Pancreas (tissue), 10 donors: ENCODE data around the gene DNAH8. TPM values are rescaled to one million over a fixed set of nuclear protein-coding genes. Genes with fewer than 3 reads are reported as not detected.
"Not testable (repeated sequence)": the region's sequence is repeated elsewhere in the genome, so short reads cannot be mapped to it uniquely, and the experiment has no call there.

Experiments
- ATAC-seq, 4 donors: fragments of 200-7000 bp; cut with Tn5 transposase; one replicate each; pipeline versions ENCODE4 v1.8.0 to v1.9.1; 2020; ENCODE audit warnings: mild to moderate bottlenecking in 4 of 4, moderate library complexity in 4 of 4
- DNase-seq, 6 donors: peaks; one replicate each; pipeline ENCODE4 v3.0.0-alpha.2; 2020
- FAIRE-seq: peaks from 2 replicates; lab custom pipeline; 2012; peaks lifted over from hg19 to GRCh38; lab: Jason Lieb, UNC
- H3K27ac ChIP-seq, 4 donors: fragments of 200-600 bp; sonication (generic); 1 replicate in 3 of 4; 2 replicates in 1 of 4; pipeline versions ENCODE4 v1.5.0 to v1.8.0; 2020
- H3K27me3 ChIP-seq, 4 donors: fragments of 200-600 bp; one replicate each; pipeline ENCODE4 v1.8.0; 2021
- H3K36me3 ChIP-seq, 3 donors: fragments of 200-600 bp; sonication (generic) in 1 of 3; one replicate each; pipeline versions ENCODE4 v1.5.0 to v1.8.0; 2020 to 2021
- H3K4me1 ChIP-seq, 3 donors: fragments of 200-600 bp; one replicate each; pipeline ENCODE4 v1.8.0; 2021
- H3K4me3 ChIP-seq, 4 donors: fragments of 200-600 bp; sonication (generic) in 2 of 4; one replicate each; pipeline versions ENCODE4 v1.5.0 to v1.8.0; 2020 to 2021
- H3K9me3 ChIP-seq, 4 donors: fragments of 200-600 bp; one replicate each; pipeline ENCODE4 v1.8.0; 2021
- WGBS, 2 donors: extraction: QIAGEN DNeasy Blood & Tissue Kit; methylation state at CpG; one replicate each; pipeline ENCODE4 v1.1.7; 2013; 5-methylcytosine and 5-hydroxymethylcytosine counted together
- intact Hi-C, 3 donors: fragments of 100-400 bp; cut with DNase I; formaldehyde crosslinking; loops; one replicate each; pipeline versions ENCODE4 v1.11.1 to v1.14.2; 2022
- polyA plus RNA-seq, 2 donors: library from polyadenylated mRNA; stranded (reverse); fragments of 200-250 nt; gene quantifications; one replicate each; pipeline ENCODE4 v1.2.3, GENCODE V29; 2013
- total RNA-seq, 6 donors: library from RNA; stranded (reverse); fragmentation: NEBNext Ultra II Directional in 4 of 6; extraction: Animal tissue kit (Norgen Biotek cat#: 25700) in 4 of 6; gene quantifications; one replicate each; pipeline versions ENCODE4 v1.2.1 to v1.2.4, GENCODE V29; 2021 to 2023
- TF ChIP-seq, protein P1 (sequence below), 4 donors: fragments of 200-600 bp; sonication (generic) in 3 of 4; IDR thresholded peaks; one replicate each; pipeline versions ENCODE4 v1.5.0 to v1.8.0; 2021; ENCODE audit warnings: antibody characterized with exemption in 4 of 4
- donor health status: healthy with polysubstance abuse.
- donor health status: DM: no; HTN: no; CAD: no; lungs with moderate emphysema.
- donor health status: DM: no; HTN: no; CAD: no.
- donor health status: control.
- donor health status: control.
- donor health status: Bipolar disorder and iron deficiency.
- donor health status: DM: yes; HTN: yes; CAD: no.
- donor health status: DM: no; HTN: no; CAD: no.
- donor health status: DM: no; HTN: no; CAD: no.
- donor health status: DM: yes; HTN: yes; CAD: no.

The DNAH8 gene
- total and polyA plus RNA-seq, 8 donors, result not detected

DNA sequence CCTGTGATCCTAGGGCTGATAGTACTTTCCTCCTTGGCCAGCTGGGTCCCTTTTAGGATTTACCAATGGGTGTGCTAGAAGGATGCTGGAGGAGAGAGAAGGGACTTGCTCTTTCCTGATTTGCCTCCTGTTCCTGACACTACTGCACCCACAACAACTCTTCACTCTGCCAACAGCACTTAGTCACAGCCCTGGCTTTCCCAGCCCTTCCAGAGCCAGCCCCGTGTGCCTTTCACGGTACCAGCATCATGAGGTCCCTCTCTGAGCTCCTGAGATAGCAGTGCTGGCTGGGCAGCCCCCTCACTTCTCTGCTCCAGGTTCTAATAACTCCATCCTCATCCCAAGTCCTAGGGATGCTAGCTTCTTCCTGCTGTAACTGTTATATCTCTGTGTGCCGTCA is 80.9 kb downstream of the DNAH8 start:
- intact Hi-C loops, result no loop called here
- peak in 3 of 4 donors; percentile 13 to 32 (median 21) for ATAC-seq
- H3K36me3 ChIP-seq, result no peaks in the 10 kb centered on the region
- no peaks in the 10 kb centered on the region for H3K9me3 ChIP-seq
- H3K4me1 ChIP-seq, result no peaks in the 10 kb centered on the region
- no peak for FAIRE-seq
- TF ChIP-seq, protein P1, sequence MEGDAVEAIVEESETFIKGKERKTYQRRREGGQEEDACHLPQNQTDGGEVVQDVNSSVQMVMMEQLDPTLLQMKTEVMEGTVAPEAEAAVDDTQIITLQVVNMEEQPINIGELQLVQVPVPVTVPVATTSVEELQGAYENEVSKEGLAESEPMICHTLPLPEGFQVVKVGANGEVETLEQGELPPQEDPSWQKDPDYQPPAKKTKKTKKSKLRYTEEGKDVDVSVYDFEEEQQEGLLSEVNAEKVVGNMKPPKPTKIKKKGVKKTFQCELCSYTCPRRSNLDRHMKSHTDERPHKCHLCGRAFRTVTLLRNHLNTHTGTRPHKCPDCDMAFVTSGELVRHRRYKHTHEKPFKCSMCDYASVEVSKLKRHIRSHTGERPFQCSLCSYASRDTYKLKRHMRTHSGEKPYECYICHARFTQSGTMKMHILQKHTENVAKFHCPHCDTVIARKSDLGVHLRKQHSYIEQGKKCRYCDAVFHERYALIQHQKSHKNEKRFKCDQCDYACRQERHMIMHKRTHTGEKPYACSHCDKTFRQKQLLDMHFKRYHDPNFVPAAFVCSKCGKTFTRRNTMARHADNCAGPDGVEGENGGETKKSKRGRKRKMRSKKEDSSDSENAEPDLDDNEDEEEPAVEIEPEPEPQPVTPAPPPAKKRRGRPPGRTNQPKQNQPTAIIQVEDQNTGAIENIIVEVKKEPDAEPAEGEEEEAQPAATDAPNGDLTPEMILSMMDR (IDR thresholded peaks at IDR 0.05), result no peak
- no peak overlapping the region for H3K27ac ChIP-seq
- no peaks in the 10 kb centered on the region for H3K27me3 ChIP-seq
- DNase-seq, result no peak
- WGBS, 2 donors, result 49 to 58% methylated on average over 3 of the region's 3 CpGs
- no peak overlapping the region for H3K4me3 ChIP-seq

DNA sequence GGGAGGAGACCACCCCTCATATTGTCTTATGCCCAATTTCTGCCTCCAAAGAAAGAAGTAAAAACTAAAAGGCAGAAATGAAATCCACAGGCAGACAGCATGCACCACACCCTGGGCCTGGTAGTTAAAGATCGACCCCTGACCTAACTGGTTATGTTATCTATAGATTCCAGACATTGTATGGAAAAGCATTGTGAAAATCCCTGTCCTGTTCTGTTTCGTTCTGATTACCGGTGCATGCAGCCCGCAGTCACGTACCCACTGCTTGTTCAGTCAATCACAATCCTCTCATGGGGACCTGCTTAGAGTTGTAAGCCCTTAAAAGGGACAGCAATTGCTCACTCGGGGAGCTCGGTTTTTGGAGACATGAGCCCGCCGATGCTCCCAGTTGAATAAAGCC is 81.3 kb downstream of the DNAH8 start:
- H3K27me3 ChIP-seq, H3K36me3 ChIP-seq, DNase-seq, H3K9me3 ChIP-seq, FAIRE-seq, H3K4me3 ChIP-seq, intact Hi-C loops, H3K4me1 ChIP-seq: not testable (repeated sequence)
- peak overlapping the region in 1 of 4 donors; percentile 43 for H3K27ac ChIP-seq
- WGBS, 2 donors, result 35 to 44% methylated on average over 9 of the region's 9 CpGs
- ATAC-seq, result peak; percentile 17 to 61 (median 32)

DNA sequence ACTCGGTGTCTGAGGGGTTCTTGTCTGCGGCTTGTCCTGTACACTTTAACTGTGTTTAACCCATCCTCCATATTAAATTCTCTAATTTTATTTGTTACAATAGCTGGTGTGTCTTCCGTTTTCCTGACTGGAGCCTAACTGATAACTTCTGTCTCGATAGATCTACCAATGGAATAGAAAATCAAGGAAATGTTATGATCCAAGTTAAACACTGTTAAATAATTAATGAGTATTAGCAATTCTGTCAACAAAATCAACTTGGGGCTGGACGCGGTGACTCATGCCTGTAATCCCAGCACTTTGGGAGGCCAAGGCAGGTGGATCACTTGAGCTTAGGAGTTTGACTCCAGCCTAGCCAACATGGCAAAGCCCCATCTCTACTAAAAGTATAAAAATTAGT is 81.7 kb downstream of the DNAH8 start:
- DNase-seq, result no peak
- ATAC-seq, result peak; percentile 63 to 79 (median 72)
- TF ChIP-seq, protein P1 (IDR thresholded peaks at IDR 0.05), result no peak
- H3K27me3 ChIP-seq, result no peaks in the 10 kb centered on the region
- intact Hi-C loops, result no loop called here
- WGBS, 2 donors, result 28 to 33% methylated on average over 6 of the region's 6 CpGs
- no peak for FAIRE-seq
- peak overlapping the region in 3 of 4 donors; percentile 28 to 48 (median 43) for H3K27ac ChIP-seq
- H3K9me3 ChIP-seq, result no peaks in the 10 kb centered on the region
- H3K4me1 ChIP-seq, result no peaks in the 10 kb centered on the region
- no peaks in the 10 kb centered on the region for H3K36me3 ChIP-seq
- no peak overlapping the region for H3K4me3 ChIP-seq

DNA sequence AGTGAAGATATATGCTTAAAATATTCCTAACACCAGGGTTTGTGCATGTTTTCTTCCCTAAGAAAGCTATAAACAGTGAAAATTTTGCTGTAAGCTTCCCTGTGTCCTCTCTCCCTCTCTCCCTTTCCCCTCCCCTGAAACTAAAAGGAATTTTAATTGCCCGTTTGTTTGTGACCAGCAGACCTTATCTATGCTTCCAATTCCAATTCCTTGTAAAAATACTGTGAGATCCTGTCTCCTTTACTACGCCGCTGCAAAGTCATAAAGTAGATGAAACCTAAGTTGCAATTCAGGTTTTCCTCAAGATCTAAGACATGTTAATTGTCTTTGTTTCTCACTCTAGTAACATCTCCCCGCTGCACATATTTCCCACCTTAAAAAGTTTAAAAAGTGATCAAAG is 82.3 kb downstream of the DNAH8 start:
- FAIRE-seq (no peak), DNase-seq (no peak), ATAC-seq (peak in 2 of 4 donors; percentile 38 to 60)
- TF ChIP-seq, protein P1 (IDR thresholded peaks at IDR 0.05), result no peak
- H3K27me3 ChIP-seq, result no peaks in the 10 kb centered on the region
- WGBS, 2 donors, result 34 to 35% methylated on average over 4 of the region's 4 CpGs
- H3K27ac ChIP-seq, result peak overlapping the region in 3 of 4 donors; percentile 28 to 48 (median 43)
- intact Hi-C loops, result no loop called here
- H3K4me3 ChIP-seq, result no peak overlapping the region
- H3K9me3 ChIP-seq, result no peaks in the 10 kb centered on the region
- H3K36me3 ChIP-seq, result no peaks in the 10 kb centered on the region
- H3K4me1 ChIP-seq, result no peaks in the 10 kb centered on the region

DNA sequence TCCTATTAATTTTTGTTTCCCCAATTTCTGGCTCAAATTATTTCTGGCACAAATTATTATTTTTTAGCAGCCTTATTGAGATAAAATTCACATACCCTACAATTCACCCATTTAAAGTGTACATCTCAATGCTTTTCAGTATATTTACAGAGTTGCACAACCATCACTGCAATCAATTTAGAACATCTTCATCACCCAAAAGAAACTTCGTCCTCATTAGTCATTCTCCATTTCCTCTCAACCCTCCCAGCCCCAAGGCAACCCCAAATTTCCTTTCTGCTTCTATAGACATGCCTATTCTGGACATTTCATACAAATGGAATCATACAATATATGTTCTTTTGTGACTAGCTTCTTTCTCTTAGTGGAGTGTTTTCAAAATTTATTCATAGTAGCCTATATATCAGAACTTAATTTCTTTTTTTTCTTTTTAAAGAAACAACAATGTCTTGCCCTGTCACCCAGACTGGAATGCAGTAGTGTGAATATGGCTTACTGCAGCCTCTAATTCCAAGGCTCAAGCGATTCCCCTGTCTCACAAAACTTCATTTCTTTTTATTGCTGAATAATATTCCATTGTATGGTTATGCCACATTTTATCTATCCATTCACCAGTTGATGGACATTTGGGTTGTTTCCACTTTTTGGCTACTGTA is 84.5 kb downstream of the DNAH8 start:
- ATAC-seq (no peak), DNase-seq (no peak), FAIRE-seq (no peak)
- TF ChIP-seq, protein P1 (IDR thresholded peaks at IDR 0.05), result no peak
- intact Hi-C loops, result no loop called here
- H3K36me3 ChIP-seq, result no peaks in the 10 kb centered on the region
- WGBS, 2 donors, result 50 to 76% methylated on average over 2 of the region's 2 CpGs
- H3K4me1 ChIP-seq, result no peaks in the 10 kb centered on the region
- H3K4me3 ChIP-seq, result no peak overlapping the region
- H3K9me3 ChIP-seq, result no peaks in the 10 kb centered on the region
- H3K27ac ChIP-seq, result no peak overlapping the region
- no peaks in the 10 kb centered on the region for H3K27me3 ChIP-seq
